Hematopoietic multipotent progenitor cell treated with erythropoietin and hydrocortisone succinate and interleukin-3 and kit ligand, for 8 days (in vitro differentiated cells): ENCODE results near the gene PTPRCAP.
A peak's percentile ranks its signal among the peaks of the same experiment; 100 is the strongest.
"Not testable (repeated sequence)": the region's sequence is repeated elsewhere in the genome, so short reads cannot be mapped to it uniquely, and the experiment has no call there.

ENCODE experiments used
- DNase-seq: peaks from one replicate; pipeline ENCODE4 v3.0.0-alpha.2; 2015

The PTPRCAP gene

DNA sequence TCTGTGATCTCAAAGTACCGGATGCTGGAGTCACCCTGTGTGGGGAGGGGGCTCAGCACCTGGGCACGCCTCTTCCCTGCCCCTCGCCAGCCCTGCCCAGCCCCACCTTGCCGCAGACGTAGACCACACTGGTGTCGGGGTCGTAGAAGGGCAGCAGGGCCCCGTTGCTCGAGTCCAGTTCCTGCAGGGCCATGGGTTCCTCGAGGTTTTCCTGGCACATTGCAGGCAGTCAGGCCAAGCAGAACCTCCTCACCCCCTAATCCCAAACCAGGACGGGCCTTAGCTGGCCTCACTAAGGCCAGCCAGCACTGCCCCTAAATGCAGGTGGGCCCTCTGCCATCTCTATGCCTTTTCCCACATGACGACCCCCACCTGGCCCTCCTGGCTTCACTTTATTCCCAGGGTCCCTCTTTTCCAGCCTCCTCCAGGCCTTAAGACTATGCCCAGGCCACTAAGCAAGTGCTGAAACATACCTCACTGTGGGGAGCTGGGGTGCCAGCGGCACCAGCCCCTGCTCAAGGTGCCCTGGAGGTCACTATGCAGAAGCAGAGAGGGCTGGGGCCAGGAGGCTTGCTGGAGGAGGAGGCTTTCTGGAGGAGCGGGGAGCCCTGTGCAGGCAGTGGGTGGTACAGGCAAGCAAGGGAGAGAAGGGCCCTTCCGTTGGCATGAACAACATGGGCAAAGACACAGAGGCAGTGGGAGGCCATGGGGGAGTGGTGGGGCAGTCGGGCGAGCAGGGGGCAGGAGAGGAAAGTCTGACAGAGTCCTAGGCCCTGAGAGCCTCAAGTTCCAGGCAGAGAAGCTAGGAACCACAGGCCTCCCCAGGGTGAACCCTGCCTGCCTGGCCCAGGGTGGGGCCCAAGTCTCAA is 3.0 kb upstream of the PTPRCAP start:
- no peak for DNase-seq

DNA sequence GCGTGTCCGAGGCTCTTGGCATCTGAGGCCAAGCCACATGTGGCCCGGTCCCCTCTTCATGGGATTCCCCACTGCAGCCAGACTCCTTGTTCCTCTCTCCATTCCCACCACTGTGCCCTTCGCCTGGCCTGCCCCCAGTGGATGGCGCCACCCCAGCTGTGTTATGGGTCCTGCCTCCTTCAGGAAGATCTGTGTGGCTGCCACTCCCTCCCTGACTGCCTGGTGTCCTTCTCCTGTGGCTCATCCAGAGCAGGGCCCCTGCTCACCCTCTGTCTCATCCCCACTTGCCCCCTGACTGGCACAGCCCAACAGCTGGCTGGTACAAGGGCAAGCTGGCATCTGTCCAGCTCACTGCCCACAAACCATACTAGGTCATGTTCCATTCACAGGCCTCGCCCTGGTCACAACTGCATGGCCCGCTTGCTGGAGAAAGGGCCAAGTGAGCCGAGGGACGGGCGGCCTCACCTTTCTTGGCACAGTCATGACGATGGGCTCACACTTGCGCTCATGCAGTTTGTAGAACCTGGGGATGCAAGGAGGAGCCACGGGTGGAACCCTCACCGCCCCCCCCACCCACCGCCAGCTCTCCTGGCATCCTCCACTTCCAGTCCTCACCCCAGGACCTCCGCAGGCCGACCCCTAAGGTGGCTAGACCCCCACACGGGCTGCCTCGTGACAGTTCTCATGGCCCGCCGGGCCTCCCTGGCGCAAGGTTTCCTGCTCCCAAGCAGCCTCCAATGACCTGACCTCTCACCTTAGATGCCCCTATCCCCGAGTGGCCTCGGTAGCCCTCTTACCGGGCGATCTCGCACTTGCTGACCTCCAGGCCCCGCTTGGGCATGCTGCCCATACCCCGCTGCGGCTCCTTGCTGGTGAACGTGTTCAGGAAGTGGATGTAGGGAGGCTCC is 2.1 kb upstream of the PTPRCAP start:
- peak; percentile 67 for DNase-seq

DNA sequence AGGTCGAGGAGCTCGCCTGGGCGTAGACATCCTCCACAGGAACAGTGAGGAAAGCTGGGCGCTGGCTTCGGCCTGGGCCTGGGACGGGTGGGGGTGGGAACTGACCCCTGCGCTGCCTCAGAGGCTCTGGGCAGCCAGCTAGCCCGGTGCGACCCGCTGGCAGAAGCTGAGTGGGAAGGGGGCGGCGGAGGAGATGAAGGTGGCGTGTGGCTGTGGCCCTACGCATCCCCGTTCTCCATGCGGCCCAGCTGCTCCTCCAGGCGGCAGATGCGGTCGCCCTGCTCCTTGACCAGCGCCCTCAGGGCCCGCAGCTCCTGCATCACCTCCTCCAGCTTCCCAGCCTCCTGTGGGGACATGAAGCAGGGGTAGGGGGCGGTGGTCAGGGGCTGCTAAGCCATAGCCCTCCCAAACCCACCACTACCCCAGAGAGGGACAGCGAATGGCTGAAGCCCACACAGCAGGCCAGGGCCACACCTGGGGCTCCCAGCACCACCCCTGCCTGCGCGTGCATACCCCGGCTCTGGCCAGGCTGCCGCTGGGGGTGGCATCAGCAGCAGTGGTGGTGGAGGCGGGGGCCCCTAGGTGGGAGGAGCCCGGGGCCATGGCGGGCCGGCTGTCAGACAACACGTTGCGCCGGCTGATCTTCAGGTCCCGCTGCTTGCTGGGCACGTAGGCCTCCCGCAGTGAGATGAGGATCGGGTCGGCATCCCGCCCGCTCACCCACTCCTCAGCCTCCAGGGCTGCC is 848 bp upstream of the PTPRCAP start:
- DNase-seq: no peak

DNA sequence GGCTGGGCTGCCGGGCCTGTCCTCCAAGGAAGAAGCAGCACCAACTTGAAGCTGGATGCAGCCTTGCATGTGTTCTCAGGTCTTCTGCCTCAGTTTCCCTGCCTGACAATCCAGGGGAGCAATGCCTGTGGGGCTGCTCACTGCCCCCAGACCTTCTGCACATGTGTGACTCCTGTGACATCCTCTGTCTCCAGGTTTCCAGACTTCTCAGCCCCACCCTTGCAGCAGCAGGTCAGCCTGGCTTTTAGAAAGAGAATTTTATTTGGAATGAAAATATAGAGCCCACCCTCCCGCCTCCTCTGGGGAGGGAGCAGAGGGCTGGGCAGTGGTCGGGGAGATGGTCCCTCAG is 301 bp upstream of the PTPRCAP start:
- no peak for DNase-seq

DNA sequence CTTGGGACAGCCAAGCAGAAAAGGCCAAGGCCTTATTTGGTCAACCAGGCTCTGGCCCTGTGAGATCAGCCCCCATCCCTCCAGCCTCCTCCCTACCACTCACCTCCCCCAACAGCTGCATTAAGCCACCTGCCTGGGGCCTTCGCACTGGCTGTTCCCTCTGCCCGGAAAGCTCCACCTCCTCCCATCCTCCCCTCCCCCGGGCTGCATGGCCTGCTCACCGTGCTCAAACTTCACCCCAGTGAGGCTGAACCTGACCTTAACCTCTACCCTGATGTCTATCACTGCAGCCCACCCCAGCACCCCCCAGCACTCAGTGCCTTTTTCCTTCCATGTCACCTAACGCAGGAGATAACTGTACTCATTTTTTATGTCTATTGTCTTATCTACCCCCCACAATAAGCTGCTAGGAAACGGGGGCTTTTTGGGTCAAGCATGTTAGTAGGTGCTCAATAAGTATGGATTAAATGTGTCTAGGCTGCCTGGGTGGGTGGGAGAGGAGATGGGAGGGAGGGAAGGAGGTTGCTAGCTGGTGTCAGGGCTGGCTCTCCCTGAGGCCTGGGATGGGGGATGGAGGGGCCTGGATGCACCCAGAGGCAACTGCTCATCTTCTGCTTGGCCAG is 912 bp downstream of the PTPRCAP start:
- DNase-seq: peak; percentile 49

DNA sequence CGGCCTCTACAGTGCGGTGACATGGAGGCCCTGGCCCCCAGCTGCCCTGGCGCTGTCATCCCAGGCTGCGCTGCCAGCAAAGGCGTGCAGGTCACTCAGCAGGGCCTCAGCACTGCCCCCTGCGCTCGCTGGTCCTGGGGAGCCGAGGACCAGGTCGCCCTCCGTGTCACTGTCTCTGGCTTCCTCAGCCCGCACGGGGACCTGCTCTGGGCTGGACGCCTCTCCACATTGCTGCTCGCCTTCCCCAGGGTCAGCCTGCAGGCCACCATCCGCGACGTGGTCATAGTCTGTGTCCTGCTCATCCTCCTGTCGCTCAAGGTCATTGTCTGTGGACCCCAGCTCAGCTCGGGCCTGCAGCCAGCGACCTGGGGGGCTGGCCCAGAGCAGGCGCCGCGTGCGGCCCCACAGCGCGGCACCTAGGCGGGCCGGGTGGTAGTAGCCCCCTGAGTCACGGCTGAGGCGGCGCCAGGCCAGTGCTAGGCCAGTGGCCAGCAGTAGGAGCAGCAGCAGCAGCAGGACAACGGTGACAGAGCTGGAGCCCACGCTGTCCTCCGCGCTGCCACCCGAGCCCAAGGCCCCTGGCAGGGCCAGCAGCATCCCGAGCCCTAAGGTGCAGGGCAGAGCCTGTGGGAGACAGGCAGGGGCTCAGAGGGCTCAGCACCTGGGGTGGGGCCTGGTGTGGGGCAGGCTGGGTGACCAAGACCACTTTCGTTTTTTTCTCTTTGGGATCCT is 1.6 kb downstream of the PTPRCAP start:
- DNase-seq: no peak

DNA sequence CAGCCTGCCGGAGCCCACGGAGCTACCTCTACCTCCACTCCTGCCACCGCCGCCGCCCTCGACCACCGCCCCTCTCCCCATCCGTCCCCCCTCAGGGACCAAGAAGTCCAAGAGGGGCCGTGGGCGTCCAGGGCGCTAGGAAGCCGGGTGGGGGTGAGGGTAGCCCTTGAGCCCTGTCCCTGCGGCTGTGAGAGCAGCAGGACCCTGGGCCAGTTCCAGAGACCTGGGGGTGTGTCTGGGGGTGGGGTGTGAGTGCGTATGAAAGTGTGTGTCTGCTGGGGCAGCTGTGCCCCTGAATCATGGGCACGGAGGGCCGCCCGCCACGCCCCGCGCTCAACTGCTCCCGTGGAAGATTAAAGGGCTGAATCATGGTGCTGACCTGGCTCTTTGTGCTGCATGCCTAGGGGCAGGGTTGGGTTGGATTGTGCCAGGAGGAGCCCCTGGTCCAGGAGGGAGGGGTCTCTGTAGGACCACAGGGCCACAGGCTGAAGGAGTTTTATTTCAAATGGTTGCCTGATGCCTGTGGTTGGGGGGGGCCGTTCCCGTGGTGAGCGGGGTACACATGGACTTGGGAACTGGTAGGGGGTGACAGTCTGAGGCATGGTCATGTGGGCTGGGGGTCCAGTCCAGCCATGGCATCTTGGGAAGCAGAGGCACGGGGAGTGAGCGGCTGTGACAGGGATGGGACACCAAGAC is 2.3 kb downstream of the PTPRCAP start:
- peak; percentile 23 for DNase-seq

DNA sequence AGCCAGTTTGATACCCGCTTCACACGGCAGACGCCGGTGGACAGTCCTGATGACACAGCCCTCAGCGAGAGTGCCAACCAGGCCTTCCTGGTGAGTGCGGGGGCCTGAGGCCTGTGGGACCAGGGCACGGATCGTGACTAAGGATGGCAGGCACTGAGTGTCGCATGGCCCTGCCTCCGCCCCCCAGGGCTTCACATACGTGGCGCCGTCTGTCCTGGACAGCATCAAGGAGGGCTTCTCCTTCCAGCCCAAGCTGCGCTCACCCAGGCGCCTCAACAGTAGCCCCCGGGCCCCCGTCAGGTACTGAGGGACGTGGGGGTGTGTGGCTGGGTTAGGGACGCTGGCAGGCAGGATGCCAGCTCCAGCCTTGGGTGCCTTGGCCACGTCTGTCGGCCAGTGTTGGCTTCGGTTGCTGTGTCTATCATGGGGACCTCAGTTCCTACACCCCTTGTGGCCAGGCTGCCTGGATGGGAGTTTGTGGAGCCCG is 3.0 kb downstream of the PTPRCAP start:
- DNase-seq: no peak

DNA sequence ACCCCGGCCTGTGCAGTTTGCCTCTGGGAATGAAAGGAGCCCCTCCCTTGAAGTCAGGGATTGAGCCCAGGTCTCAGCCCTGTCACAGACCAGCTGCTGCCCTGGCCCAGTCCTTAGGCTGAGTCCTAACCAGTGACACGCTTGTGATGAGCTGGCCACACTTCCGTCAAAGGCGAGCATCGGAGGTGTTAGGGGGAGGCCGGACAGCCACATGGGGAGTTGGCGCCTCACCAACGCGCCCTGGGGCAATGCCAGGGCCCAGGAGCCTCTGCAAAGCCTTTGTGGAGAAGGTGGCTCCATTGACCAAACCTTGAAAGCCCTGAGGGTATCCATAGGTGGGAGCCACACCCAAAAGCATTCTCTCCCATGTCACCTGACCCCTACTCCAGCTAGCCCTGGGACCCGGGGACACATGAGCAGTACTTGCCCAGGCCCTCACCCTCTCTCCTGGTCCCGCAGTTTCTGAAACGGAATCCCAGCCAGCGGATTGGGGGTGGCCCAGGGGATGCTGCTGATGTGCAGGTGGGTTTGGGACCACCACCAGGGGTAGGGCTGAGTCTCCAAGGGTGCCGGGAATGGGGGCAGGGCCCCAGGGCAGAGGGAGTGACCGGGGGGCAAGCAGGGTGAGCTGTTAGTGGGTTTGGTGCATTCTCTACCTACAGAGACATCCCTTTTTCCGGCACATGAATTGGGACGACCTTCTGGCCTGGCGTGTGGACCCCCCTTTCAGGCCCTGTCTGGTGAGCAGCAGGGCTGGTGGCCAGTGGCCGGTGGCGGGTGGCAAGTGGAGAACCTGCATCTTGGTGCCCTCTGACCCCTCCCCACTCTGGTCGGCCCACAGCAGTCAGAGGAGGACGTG is 3.7 kb downstream of the PTPRCAP start:
- DNase-seq: no peak

DNA sequence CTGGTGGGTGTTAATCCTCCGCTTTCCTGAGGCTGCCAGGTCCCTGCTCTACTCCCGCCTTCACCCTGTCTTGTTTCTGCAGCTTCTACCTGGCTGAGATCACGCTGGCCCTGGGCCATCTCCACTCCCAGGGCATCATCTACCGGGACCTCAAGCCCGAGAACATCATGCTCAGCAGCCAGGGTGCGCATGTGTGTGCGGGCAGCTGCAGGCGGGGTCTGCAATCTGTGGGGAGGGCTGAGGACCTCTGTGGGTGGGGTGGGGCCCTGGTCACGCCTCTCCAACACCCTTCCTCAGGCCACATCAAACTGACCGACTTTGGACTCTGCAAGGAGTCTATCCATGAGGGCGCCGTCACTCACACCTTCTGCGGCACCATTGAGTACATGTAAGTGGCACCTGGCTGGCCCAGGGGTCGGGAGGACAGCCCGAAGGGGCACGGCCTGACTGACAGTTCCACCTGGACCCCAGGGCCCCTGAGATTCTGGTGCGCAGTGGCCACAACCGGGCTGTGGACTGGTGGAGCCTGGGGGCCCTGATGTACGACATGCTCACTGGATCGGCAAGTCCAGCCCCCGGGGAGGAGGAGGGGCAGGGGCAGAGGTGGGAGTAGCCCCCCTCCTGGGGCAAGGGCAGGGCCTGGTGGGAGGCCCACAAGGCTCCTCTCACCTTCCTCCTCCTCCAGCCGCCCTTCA is 4.7 kb downstream of the PTPRCAP start:
- DNase-seq: no peak

DNA sequence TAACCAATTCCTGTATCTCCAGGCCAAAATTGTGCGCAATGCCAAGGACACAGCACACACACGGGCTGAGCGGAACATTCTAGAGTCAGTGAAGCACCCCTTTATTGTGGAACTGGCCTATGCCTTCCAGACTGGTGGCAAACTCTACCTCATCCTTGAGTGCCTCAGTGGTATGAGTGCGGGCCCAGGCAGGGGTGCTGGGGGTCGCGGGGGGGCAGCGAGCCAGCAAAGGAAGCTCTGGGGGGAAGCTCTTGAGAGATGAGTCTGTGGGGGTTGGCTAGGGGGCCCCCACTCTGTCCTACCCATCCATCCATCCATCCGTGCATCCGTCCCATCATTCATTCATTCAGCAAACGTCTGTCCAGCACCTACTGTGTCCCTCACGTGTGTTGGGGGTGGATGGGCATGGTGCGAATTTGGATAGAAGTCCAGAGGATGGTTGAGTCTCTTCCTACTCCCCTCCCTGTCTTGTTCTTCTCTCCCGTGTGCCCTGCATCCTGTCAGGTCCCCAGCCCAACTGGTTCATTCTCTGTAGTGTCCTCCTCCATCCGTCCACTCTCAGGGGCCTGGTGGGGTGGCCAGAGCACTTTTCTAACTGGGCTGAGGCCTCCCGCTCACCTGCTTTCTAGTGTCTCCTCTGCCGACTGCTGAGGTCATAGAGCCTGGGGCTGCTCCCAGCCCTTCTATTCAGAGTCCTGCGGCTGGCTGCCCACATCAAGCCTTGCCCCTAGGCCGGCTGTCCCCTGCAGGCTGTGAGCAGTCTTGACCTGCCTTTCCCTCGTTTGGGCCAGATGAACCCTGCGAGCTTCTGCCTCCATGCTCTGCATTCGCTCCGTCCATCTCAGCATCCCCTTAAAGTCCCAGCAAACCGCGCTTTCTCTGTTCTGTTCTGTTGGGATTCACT is 5.9 kb downstream of the PTPRCAP start:
- DNase-seq: no peak

DNA sequence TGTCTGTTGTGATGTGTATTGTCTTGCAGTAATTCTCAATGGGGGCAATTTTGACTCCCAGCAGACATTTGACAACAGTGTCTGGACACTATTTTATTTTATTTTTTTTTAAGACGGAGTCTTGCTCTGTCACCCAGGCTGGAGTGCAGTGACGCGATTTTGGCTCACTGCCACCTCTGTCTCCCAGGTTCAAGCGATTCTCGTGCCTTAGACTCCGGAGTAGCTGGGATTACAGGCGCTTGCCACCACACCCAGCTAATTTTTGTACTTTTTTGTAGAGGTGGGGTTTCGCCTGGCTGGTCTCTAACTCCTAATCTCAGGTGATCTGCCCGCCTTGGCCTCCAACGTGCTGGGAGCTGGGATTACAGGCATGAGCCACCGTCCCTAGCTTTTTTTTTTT is 7.8 kb downstream of the PTPRCAP start:
- no peak for DNase-seq

DNA sequence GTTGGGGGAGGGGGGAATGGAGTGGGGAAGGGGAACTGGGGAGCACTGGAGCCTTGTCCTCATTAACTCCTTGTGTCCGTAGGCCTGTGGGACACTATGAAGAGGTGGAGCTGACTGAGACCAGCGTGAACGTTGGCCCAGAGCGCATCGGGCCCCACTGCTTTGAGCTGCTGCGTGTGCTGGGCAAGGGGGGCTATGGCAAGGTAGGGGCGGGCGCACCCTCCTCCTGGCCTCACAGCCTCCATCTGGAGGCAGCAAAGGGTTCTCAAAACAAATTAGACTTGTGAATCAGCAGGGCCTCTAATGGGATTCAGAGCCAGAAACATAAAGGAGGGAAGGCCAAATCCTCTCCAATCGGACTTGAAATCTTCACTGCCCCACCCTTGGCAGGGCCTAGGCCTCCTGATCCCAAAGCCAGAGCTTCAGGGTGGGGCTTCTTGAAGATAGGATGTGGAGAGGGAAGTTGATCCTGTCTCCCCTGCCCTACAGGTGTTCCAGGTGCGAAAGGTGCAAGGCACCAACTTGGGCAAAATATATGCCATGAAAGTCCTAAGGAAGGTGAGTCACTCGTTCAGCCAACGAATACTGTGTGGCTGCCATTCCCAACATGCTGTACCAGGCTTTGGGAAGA is 8.3 kb downstream of the PTPRCAP start:
- peak; percentile 21 for DNase-seq

DNA sequence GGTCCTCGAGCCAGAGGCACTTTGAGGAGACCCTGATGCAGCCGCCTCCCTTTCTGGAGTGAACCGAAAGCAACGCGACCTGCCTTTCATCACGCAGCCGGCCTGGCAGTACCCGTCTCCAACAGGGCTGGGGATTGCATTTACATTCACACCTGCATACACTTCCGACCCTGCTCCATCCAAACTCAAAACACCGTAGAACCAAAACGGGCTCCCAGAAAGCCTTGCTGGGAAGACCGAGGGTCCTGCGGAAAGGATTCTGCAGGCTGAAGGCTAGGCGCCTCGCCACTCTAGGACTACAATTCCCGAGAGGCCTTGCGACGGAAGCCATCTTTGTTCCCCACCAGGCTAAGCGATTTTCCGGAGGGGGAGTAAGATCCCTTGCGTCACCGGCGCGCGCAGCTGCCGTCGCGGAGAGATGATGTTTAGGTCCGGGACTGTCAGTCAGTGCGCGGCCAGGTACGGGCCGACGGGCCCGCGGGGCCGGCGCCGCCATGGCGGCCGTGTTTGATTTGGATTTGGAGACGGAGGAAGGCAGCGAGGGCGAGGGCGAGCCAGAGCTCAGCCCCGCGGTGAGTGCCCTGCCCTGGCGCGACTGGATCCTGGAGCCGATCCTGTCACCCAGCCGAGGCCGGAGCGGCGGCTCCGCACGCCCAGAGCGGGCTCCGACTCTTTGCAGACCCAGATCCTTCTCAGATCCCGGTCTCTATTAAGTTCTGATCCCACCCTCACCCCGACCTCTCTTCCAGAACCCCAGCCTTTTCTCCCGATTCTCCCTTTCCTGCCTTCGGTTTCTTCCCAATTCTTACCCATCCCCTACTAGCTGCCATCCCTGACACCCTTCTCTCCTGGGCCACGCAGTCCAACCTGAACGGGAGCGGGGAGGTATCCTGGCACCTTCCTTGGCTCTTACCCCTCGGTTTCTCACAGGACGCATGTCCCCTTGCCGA is 9.2 kb downstream of the PTPRCAP start, which contains the start of gene RPS6KB2:
Gene RPS6KB2, plus strand, starts transcription at position 443 of the 950 bp plus-strand sequence. Its CDS starts 52 bp downstream, at position 495.
- DNase-seq: peak; percentile 97

DNA sequence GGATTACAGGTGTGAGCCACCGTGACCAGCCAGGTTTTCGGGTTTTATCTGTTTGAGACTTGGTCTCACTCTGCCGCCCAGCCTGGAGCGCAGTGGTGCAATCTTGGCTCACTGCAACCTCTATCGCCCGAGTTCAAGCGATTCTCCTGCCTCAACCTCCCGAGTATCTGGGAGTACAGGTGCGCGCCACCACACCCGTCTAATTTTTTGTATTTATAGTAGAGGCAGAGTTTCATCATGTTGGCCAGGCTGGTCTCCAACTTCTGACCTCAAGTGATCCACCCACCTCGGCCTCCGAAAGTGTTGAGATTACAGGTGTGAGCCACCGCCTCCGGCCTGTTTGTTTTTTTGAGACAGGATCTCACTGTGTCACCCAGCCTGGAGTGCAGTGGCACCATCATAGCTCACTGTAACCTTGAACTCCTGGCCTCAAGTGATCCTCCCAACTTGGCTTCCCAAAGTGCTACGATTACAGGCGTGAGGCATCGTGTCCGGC is 10.1 kb downstream of the PTPRCAP start:
- not testable (repeated sequence) for DNase-seq

DNA sequence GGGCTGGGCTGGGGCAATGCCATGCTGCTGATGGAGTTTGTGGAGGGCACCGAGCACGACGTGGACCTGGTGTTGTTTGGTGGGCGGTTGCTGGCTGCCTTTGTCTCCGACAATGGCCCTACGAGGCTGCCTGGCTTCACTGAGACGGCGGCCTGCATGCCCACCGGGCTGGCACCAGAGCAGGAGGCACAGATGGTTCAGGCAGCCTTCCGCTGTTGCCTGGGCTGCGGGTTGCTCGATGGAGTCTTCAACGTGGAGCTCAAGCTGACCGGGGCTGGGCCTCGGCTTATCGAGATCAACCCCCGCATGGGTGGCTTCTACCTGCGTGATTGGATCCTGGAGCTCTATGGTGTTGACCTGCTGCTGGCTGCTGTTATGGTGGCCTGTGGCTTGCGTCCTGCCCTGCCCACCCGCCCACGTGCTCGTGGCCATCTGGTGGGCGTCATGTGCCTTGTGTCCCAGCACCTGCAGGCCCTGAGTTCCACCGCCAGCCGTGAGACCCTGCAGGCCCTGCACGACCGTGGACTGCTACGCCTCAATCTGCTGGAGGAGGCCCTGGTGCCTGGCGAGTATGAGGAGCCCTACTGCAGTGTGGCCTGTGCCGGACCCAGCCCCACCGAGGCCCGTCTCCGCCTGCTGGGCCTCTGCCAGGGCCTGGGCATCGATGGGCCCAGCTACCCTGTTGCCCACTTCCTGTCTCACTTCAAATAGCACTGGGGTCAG is 13.4 kb downstream of the PTPRCAP start:
- DNase-seq: no peak
